Mesenchymal stem cell (in vitro differentiated cells and primary cell): Measurements from ENCODE around the gene GCH1.
"Not testable (repeated sequence)": the region's sequence is repeated elsewhere in the genome, so short reads cannot be mapped to it uniquely, and the experiment has no call there.

Experiments
- DNase-seq: peaks from one replicate; pipeline ENCODE4 v3.0.0-alpha.2; 2013
- H2AFZ ChIP-seq: one replicate; pipeline ENCODE4 v1.6.1; 2013; ENCODE audit warnings: low read depth, mild to moderate bottlenecking, control low read depth, inconsistent platforms, low read length, moderate library complexity
- H2AK5ac ChIP-seq: 2 replicates; pipeline ENCODE4 v1.6.1; 2013; ENCODE audit warnings: low read length, moderate library complexity, mild to moderate bottlenecking, inconsistent platforms; ENCODE audit not compliant: severe bottlenecking
- H2BK120ac ChIP-seq: one replicate; pipeline ENCODE4 v1.6.1; 2013; ENCODE audit warnings: low read depth, mild to moderate bottlenecking, inconsistent platforms, low read length, moderate library complexity
- H2BK12ac ChIP-seq, 2 experiments: one replicate each; pipeline ENCODE4 v1.6.1; 2013; ENCODE audit warnings: inconsistent platforms in 2 of 2, low read length in 2 of 2, mild to moderate bottlenecking in 2 of 2, moderate library complexity in 2 of 2, control low read depth in 1 of 2
- H2BK15ac ChIP-seq: one replicate; pipeline ENCODE4 v1.6.1; 2013; ENCODE audit warnings: mild to moderate bottlenecking, low read depth, inconsistent platforms; ENCODE audit not compliant: poor library complexity, severe bottlenecking
- H2BK5ac ChIP-seq: 2 replicates; pipeline ENCODE4 v1.6.1; 2013; ENCODE audit warnings: low read depth, mild to moderate bottlenecking, low read length, control low read depth, inconsistent platforms; ENCODE audit not compliant: poor library complexity, severe bottlenecking
- H3K14ac ChIP-seq, 2 experiments: one replicate each; pipeline ENCODE4 v1.6.1; 2013; ENCODE audit warnings: inconsistent platforms in 2 of 2, low read length in 2 of 2, control low read depth in 1 of 2, mild to moderate bottlenecking in 1 of 2, moderate library complexity in 1 of 2
- H3K18ac ChIP-seq, 2 experiments: one replicate each; pipeline ENCODE4 v1.6.1; 2013; ENCODE audit warnings: inconsistent platforms in 2 of 2, low read length in 2 of 2, control low read depth in 1 of 2, low read depth in 1 of 2, mild to moderate bottlenecking in 1 of 2
- H3K23ac ChIP-seq, 2 experiments: one replicate each; pipeline ENCODE4 v1.6.1; 2013; ENCODE audit warnings: inconsistent platforms in 2 of 2, low read length in 2 of 2, mild to moderate bottlenecking in 2 of 2, moderate library complexity in 2 of 2, control low read depth in 1 of 2
- H3K27ac ChIP-seq: 2 replicates; pipeline ENCODE4 v1.5.1; 2013; ENCODE audit warnings: mild to moderate bottlenecking, moderate library complexity, low read length, control low read depth, inconsistent platforms; ENCODE audit not compliant: poor library complexity, severe bottlenecking
- H3K27me3 ChIP-seq, 2 experiments: 2 replicates each; pipeline versions ENCODE4 v1.6.1 to v1.7.0; 2013; ENCODE audit warnings: low read length in 2 of 2, mild to moderate bottlenecking in 2 of 2, moderate library complexity in 2 of 2, control low read depth in 1 of 2, inconsistent platforms in 1 of 2; ENCODE audit not compliant: control insufficient read depth in 1 of 2, insufficient read depth in 1 of 2
- H3K36me3 ChIP-seq, 2 experiments: 2 replicates each; pipeline versions ENCODE4 v1.6.1 to v1.7.0; 2013; ENCODE audit warnings: low read length in 2 of 2, control low read depth in 1 of 2, inconsistent platforms in 1 of 2, low read depth in 1 of 2, mild to moderate bottlenecking in 1 of 2; ENCODE audit not compliant: insufficient read depth in 2 of 2, control insufficient read depth in 1 of 2
- H3K4ac ChIP-seq, 2 experiments: one replicate each; pipeline ENCODE4 v1.6.1; 2013; ENCODE audit warnings: inconsistent platforms in 2 of 2, low read length in 2 of 2, mild to moderate bottlenecking in 2 of 2, moderate library complexity in 2 of 2, control low read depth in 1 of 2, low read depth in 1 of 2
- H3K4me1 ChIP-seq: 2 replicates; pipeline ENCODE4 v1.6.1; 2013; ENCODE audit warnings: low read depth, low read length, control low read depth; ENCODE audit not compliant: control insufficient read depth, insufficient read depth
- H3K4me2 ChIP-seq: 2 replicates; pipeline ENCODE4 v1.6.1; 2013; ENCODE audit warnings: low read length, mild to moderate bottlenecking, inconsistent platforms; ENCODE audit not compliant: poor library complexity, severe bottlenecking
- H3K4me3 ChIP-seq, 2 experiments: 2 replicates each; pipeline versions ENCODE4 v1.5.1 to v1.7.0; 2013; ENCODE audit warnings: low read length in 2 of 2, mild to moderate bottlenecking in 2 of 2, control low read depth in 1 of 2, low read depth in 1 of 2; ENCODE audit not compliant: insufficient read depth in 1 of 2
- H3K79me1 ChIP-seq: replicated peaks from 2 replicates; pipeline ENCODE4 v1.6.1; 2013; ENCODE audit warnings: mild to moderate bottlenecking, control low read depth, low read length, inconsistent platforms; ENCODE audit not compliant: poor library complexity, severe bottlenecking
- H3K9ac ChIP-seq: 2 replicates; pipeline ENCODE4 v1.7.0; 2013; ENCODE audit warnings: mild to moderate bottlenecking, low read length, moderate library complexity
- H3K9me3 ChIP-seq: 2 replicates; pipeline ENCODE4 v1.7.0; 2013; ENCODE audit warnings: mild to moderate bottlenecking, low read length; ENCODE audit not compliant: control insufficient read depth
- H4K8ac ChIP-seq: one replicate; pipeline ENCODE4 v1.6.1; 2013; ENCODE audit warnings: inconsistent platforms, mild to moderate bottlenecking, low read length, moderate library complexity
- H4K91ac ChIP-seq: one replicate; pipeline ENCODE4 v1.6.1; 2013; ENCODE audit warnings: mild to moderate bottlenecking, low read length, inconsistent platforms
- WGBS: methylation state at CpG from one replicate; pipeline ENCODE4 v1.1.7; 2013; ENCODE audit warnings: mixed read lengths; 5-methylcytosine and 5-hydroxymethylcytosine counted together

Gene GCH1

GRCh38 chr14:54928216-54928615 lies 25.6 kb upstream of the GCH1 start:
- H2BK12ac ChIP-seq = no peak overlapping the region
- no peak overlapping the region for H4K8ac ChIP-seq
- no peak overlapping the region for H2BK5ac ChIP-seq
- no peak for DNase-seq
- no peaks in the 10 kb centered on the region for H3K79me1 ChIP-seq
- H3K4me2 ChIP-seq = no peak overlapping the region
- H3K4me3 ChIP-seq = no peak overlapping the region
- no peak overlapping the region for H3K4ac ChIP-seq
- H2AFZ ChIP-seq = no peak overlapping the region
- no peaks in the 10 kb centered on the region for H3K36me3 ChIP-seq
- H3K18ac ChIP-seq = no peak overlapping the region
- no peak overlapping the region for H2BK15ac ChIP-seq
- no peaks in the 10 kb centered on the region for H3K9me3 ChIP-seq
- no peaks in the 10 kb centered on the region for H3K27me3 ChIP-seq
- H3K4me1 ChIP-seq = no peaks in the 10 kb centered on the region
- H2AK5ac ChIP-seq = no peak overlapping the region
- no peak overlapping the region for H3K27ac ChIP-seq
- no peak overlapping the region for H4K91ac ChIP-seq
- H3K14ac ChIP-seq = no peak overlapping the region
- no peak overlapping the region for H3K23ac ChIP-seq
- no peak overlapping the region for H3K9ac ChIP-seq
- no peak overlapping the region for H2BK120ac ChIP-seq

GRCh38 chr14:54927551-54927950 lies 24.9 kb upstream of the GCH1 start:
- no peak overlapping the region for H2BK12ac ChIP-seq
- no peak overlapping the region for H3K4me3 ChIP-seq
- H2BK120ac ChIP-seq = no peak overlapping the region
- no peaks in the 10 kb centered on the region for H3K36me3 ChIP-seq
- no peak overlapping the region for H4K91ac ChIP-seq
- H3K18ac ChIP-seq = no peak overlapping the region
- H3K23ac ChIP-seq = no peak overlapping the region
- no peak overlapping the region for H3K9ac ChIP-seq
- no peak overlapping the region for H3K14ac ChIP-seq
- H3K27me3 ChIP-seq = no peaks in the 10 kb centered on the region
- WGBS = no CpG with 5 or more reads among the region's 1 CpG
- no peaks in the 10 kb centered on the region for H3K4me1 ChIP-seq
- H2BK5ac ChIP-seq = no peak overlapping the region
- no peak overlapping the region for H3K4me2 ChIP-seq
- no peak overlapping the region for H4K8ac ChIP-seq
- H3K79me1 ChIP-seq = no peaks in the 10 kb centered on the region
- H2AK5ac ChIP-seq = no peak overlapping the region
- H3K9me3 ChIP-seq = no peaks in the 10 kb centered on the region
- DNase-seq = no peak
- H3K27ac ChIP-seq = no peak overlapping the region
- no peak overlapping the region for H2AFZ ChIP-seq
- H2BK15ac ChIP-seq = no peak overlapping the region
- no peak overlapping the region for H3K4ac ChIP-seq

- DNase-seq, H3K18ac ChIP-seq, H3K36me3 ChIP-seq, H2AFZ ChIP-seq, H3K4me1 ChIP-seq, H3K4me3 ChIP-seq, H3K14ac ChIP-seq, H2BK12ac ChIP-seq, H2AK5ac ChIP-seq, H2BK120ac ChIP-seq, H3K4me2 ChIP-seq, H3K9ac ChIP-seq, H3K9me3 ChIP-seq, H4K91ac ChIP-seq, H2BK5ac ChIP-seq, H2BK15ac ChIP-seq, H3K27ac ChIP-seq, H4K8ac ChIP-seq, H3K23ac ChIP-seq, H3K4ac ChIP-seq, H3K79me1 ChIP-seq, H3K27me3 ChIP-seq: not testable (repeated sequence)
- 92% methylated on average over 3 of the region's 5 CpGs for WGBS
Observed at GRCh38 chr14:54926570-54926969, 23.9 kb upstream of the GCH1 start.

- Histone ChIP-seq H2BK5ac (no peak overlapping the region), H3K14ac (no peak overlapping the region), H3K18ac (no peak overlapping the region), H3K27me3 (no peaks in the 10 kb centered on the region), H2BK15ac (no peak overlapping the region), H3K4ac (no peak overlapping the region), H3K4me2 (no peak overlapping the region), H2BK120ac (no peak overlapping the region), H3K9ac (no peak overlapping the region), H2AFZ (no peak overlapping the region), H3K4me3 (no peak overlapping the region), H3K27ac (no peak overlapping the region), H2BK12ac (no peak overlapping the region), H3K9me3 (no peaks in the 10 kb centered on the region), H3K79me1 (no peaks in the 10 kb centered on the region), H4K8ac (no peak overlapping the region), H3K23ac (no peak overlapping the region), H3K4me1 (no peaks in the 10 kb centered on the region), H3K36me3 (no peaks in the 10 kb centered on the region), H2AK5ac (no peak overlapping the region), H4K91ac (no peak overlapping the region)
- DNase-seq = no peak
- 76% methylated on average over 3 of the region's 3 CpGs for WGBS
Observed at GRCh38 chr14:54922598-54922997, 20.0 kb upstream of the GCH1 start.
